GM12872 (cell line): Measurements from ENCODE around the gene ODF4.

Source experiments
- CTCF ChIP-seq: IDR thresholded peaks from 3 replicates; pipeline ENCODE4 v1.5.1; 2011; ENCODE audit warnings: low read depth, mild to moderate bottlenecking, low read length, moderate library complexity; ENCODE audit not compliant: insufficient read depth

Gene ODF4

GRCh38 chr17:8345052-8345690, 5.5 kb downstream of the ODF4 start:
- no peak for TF ChIP-seq CTCF

GRCh38 chr17:8345951-8346665, 6.5 kb downstream of the ODF4 start:
- TF ChIP-seq CTCF, result no peak

GRCh38 chr17:8350339-8350738, 10.7 kb downstream of the ODF4 start:
- no peak for TF ChIP-seq CTCF

- TF ChIP-seq CTCF, result no peak
Measured at GRCh38 chr17:8353736-8354135, 14.1 kb downstream of the ODF4 start.

- no peak for TF ChIP-seq CTCF
Measured at GRCh38 chr17:8354236-8354635, 14.6 kb downstream of the ODF4 start.

GRCh38 chr17:8357910-8358309, 18.3 kb downstream of the ODF4 start:
- no peak for TF ChIP-seq CTCF

- TF ChIP-seq CTCF, result no peak
Measured at GRCh38 chr17:8359769-8360168, 20.1 kb downstream of the ODF4 start.
